GM20431 (cell line): ENCODE data around the gene CADPS.

Source experiments
- in situ Hi-C: fragments of 300-500 bp; cut with MseI, MboI; formaldehyde crosslinking; loops from one replicate; pipeline ENCODE4 v1.15.0; 2020; ENCODE audit warnings: low sequenced_read_pairs; ENCODE audit not compliant: unreplicated experiment

Gene CADPS

GRCh38 chr3:62659660-62660059 lies 215.6 kb downstream of the CADPS start:
- in situ Hi-C loops = no loop called here

- in situ Hi-C loops = no loop called here
Observed at GRCh38 chr3:62655691-62656063, 219.5 kb downstream of the CADPS start.

GRCh38 chr3:62655056-62655690 lies 220.0 kb downstream of the CADPS start:
- in situ Hi-C loops = no loop called here

DNA sequence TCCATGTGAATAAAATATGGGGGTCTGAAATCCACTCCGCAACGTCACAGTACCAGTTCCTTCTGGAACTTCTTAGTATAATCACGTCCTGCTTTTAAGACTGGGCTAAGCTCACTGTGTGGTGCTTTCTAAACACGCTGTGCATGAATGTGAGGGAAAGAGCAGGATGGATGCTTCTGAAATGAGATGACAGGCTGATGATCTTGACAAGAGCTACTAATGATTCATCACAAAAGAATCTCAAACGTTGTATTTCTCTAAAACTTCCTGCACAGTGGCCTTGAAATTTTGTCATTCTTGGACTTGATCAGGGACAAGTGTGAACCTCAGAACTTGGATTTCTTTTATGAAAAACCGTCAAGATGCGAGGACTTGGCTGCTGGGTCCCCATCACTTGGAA lies 221.4 kb downstream of the CADPS start:
- in situ Hi-C loops = no loop called here

DNA sequence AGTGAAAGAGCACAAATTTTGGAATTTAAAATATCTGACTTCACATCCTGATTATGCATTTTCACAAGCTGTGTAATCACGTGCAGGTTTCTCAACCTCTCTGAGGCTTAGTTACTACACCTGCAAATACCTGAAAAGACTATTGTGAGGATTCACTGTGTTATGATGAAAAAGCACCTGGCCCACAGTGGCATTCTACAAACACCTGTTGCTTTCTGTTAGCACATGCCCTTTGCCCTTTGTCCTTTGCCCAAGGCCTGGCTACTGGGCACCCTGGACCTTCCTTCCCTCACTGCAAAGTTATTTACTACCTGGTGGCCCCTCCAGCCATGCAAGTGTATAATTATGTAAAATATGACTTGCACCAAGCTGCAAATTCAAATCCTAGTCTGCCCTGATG lies 227.5 kb downstream of the CADPS start:
- in situ Hi-C loops = loop anchor here (25.0 kb wide), 1 partner anchor 1165 kb away; the partner anchor contains the start of gene C3orf49

DNA sequence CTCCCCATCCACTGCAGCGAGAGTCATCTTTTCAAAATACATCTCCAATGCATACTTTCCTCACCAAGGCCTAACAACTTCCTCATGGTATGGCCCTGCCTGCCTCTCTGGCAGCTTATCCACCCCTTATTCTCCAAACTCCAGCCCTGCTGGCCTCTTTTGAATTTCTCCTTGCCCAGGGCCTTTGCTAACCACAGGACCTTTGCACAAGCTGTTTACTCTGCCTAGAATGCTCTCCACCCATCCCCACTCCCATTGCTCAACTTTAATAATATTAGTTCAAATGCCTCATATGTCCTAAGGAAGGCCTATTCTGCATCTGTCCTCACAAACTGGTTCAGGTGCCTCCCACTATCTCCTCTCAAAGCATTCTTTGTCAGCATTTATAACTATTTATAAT lies 230.7 kb downstream of the CADPS start:
- in situ Hi-C loops = loop anchor here (25.0 kb wide), 1 partner anchor 1168 kb away; the partner anchor contains the start of gene C3orf49

- in situ Hi-C loops = loop anchor here (25.0 kb wide), 1 partner anchor 1174 kb away; the partner anchor contains the start of gene C3orf49
Observed at GRCh38 chr3:62638316-62638715, 236.9 kb downstream of the CADPS start.

GRCh38 chr3:62636235-62636826 lies 238.9 kb downstream of the CADPS start:
- in situ Hi-C loops = loop anchor here (25.0 kb wide), 1 partner anchor 1176 kb away; the partner anchor contains the start of gene C3orf49

DNA sequence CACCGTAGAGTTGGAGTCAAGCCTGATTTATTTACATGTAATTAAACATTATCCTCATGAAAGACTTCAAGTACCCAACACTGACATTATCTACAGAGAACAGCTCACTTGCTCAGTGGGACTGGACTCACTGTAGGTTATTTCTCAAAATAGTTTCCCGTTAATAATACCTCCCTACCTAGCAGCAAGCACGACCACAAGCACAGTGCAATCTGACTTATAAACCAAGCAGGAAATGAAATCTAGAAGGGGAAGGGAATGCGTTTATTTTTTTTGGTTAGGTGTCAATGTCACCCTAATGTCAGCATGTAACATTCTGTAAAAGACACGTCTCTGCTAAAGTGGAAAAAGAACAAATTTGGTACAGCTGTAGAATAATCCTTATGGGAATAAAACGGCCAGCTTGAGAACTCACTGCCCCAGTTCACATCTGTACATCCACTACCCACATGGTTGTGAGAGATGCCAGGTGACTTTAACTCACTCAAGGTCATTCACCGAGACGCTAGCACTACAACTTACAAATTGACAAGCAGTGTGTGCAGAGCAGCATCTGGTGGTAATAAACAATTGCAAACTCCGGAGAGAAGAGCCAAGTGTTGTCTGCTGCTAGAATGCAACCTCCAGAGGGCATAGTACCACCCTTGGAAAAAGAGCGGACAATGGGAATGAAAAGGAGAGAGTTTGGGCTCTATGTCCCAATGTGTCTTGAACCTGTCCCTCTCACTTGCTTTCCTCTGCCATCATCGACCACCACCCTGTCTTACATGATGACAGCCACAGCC lies 242.5 kb downstream of the CADPS start:
- in situ Hi-C loops = loop anchor here (25.0 kb wide), 1 partner anchor 1180 kb away; the partner anchor contains the start of gene C3orf49

DNA sequence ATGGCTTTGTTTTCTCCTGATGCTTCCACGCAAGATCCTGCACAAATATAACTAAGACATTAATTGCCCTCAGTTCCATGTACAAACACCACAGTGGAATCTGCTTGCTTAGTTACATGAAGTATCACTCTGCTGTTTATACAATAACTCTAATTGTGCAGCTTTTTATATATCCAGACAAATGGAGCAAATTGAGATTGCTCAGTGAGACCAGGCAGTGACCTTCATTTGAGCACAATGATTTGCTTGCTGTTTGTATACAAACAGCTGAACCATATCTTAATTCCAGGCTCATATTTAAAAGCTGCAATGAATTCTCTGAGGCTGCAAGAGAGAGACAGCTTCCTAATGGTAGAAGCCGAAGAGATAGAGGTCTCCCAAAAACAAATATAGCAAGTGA lies 243.7 kb downstream of the CADPS start:
- in situ Hi-C loops = loop anchor here (25.0 kb wide), 1 partner anchor 1181 kb away; the partner anchor contains the start of gene C3orf49

DNA sequence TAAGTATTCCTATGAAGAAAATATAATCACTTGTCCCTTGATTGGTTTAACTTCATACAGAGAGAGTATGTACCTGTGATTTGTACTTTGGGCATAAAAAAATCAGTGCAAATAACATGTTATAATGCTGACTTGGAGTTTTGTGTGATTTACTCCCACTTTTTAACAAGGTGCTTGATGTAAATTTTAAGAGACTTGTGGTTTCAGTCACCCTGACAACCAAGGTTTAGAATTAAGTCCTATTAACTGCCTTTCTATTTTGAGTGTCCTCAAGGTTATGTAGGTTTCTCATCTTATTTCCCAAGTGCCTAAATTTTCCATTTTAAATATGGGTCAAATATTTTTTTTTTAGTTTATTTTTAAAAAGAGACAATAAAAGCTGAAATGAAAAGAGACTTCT lies 244.6 kb downstream of the CADPS start:
- in situ Hi-C loops = loop anchor here (25.0 kb wide), 1 partner anchor 1182 kb away; the partner anchor contains the start of gene C3orf49

GRCh38 chr3:62625268-62625667 lies 249.9 kb downstream of the CADPS start:
- in situ Hi-C loops = loop anchor here (25.0 kb wide), 1 partner anchor 1187 kb away; the partner anchor contains the start of gene C3orf49

GRCh38 chr3:62624185-62624584 lies 251.0 kb downstream of the CADPS start:
- in situ Hi-C loops = no loop called here

- in situ Hi-C loops = no loop called here
Observed at GRCh38 chr3:62622553-62623174, 252.6 kb downstream of the CADPS start.

DNA sequence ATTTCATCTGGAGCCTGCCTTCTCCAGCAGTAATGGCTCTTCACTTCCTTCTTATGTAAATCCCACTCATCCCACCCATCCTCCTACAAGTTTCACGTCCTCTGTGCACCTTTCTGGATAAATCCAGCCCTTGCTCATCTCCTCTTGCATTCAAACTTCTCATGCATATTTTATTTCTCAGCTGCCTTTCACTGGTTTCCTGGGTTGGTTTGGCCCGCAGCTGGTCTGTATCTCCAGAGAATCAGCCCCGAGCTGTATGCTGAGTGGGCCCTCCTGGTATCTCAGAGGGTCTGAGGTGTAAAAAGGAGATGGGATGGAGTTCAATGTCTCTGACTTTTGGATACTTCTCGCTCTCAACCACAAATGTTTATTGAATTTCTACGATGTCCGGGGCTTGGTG lies 253.3 kb downstream of the CADPS start:
- in situ Hi-C loops = no loop called here

DNA sequence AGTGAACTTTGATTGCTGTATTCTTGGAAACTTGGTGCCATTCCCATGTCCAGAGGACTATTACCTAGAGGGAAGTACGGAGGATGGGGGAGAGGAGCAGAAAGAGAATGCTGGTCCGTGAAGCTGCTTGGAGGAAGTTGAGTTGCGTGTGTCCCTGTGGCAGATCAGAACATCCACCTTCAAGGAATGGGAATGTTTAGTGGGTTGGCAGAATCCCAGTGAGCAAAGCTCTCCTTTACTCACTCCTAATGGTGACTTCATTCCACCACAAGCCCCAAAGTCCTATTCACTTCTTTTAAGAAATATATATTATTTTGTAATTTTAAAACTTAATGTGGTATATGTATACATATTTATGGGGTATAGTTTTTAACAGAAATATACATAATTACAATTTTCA lies 254.0 kb downstream of the CADPS start:
- in situ Hi-C loops = no loop called here

- in situ Hi-C loops = no loop called here
Observed at GRCh38 chr3:62615258-62615849, 259.9 kb downstream of the CADPS start.

DNA sequence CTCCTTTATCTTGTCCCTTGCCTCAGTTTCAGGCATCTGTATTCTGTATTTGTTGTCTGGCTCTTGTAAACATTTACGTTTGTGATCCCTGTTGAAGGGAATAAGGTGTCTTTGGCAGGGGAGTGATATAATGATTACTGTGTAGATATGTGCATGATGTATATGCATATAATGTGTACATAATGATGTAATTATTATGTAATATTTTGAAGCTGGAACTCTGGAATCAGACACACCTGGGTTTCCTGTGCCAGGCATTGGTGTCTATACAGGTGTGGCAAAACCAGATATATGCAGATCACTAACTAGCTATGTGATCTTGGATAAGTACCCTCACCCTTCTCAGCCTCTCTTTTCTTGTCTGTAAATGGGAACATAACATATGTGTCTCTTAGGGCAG lies 260.7 kb downstream of the CADPS start:
- in situ Hi-C loops = no loop called here

- in situ Hi-C loops = no loop called here
Observed at GRCh38 chr3:62611541-62612240, 263.5 kb downstream of the CADPS start.
